Activated CD4-positive, alpha-beta T cell treated with anti-CD3 and anti-CD28 coated beads for 36 hours (primary cell): ENCODE measurements around the gene MAGI1. TPM values are rescaled to one million over a fixed set of nuclear protein-coding genes. Genes with fewer than 3 reads are reported as not detected.

Experiments used
- ATAC-seq: fragments of 200-7000 bp; cut with Tn5 transposase; one replicate; pipeline ENCODE4 v1.10.0; 2021; ENCODE audit warnings: mild to moderate bottlenecking, moderate library complexity
- CTCF ChIA-PET: fragments of 350-600 bp; sonication (Branson Sonifier 250); formaldehyde crosslinking; loops from one replicate; lab custom pipeline; 2021; ENCODE audit warnings: antibody characterized with exemption; lab: Charles Lee
- POLR2A ChIA-PET: fragments of 350-600 bp; sonication (Branson Sonifier 250); formaldehyde crosslinking; loops from one replicate; lab custom pipeline; 2021; ENCODE audit warnings: antibody characterized with exemption, inconsistent platforms; lab: Charles Lee
- DNase-seq: peaks from one replicate; pipeline ENCODE4 v3.0.0-alpha.2; 2020
- H3K27ac Mint-ChIP-seq: one replicate; pipeline ENCODE4 v1.8.0; 2021; ENCODE audit warnings: mixed read lengths
- H3K27me3 Mint-ChIP-seq: one replicate; pipeline ENCODE4 v1.8.0; 2021; ENCODE audit warnings: mixed read lengths
- H3K36me3 Mint-ChIP-seq: one replicate; pipeline ENCODE4 v1.8.0; 2021; ENCODE audit warnings: low read depth, mixed read lengths
- H3K4me1 Mint-ChIP-seq: one replicate; pipeline ENCODE4 v1.8.0; 2021; ENCODE audit warnings: mixed read lengths
- H3K4me3 Mint-ChIP-seq: one replicate; pipeline ENCODE4 v1.8.0; 2021; ENCODE audit warnings: mild to moderate bottlenecking, moderate library complexity, mixed read lengths
- H3K9me3 Mint-ChIP-seq: one replicate; pipeline ENCODE4 v1.8.0; 2021; ENCODE audit warnings: low read depth, mixed read lengths
- intact Hi-C, 2 experiments: fragments of 100-400 bp; cut with DNase I in 1 of 2; cut with micrococcal nuclease in 1 of 2; formaldehyde crosslinking; loops; one replicate each; pipeline versions ENCODE4 v1.14.2 to v1.15.1; 2022 to 2024; cut with DNase I, micrococcal nuclease
- total RNA-seq, 2 experiments: library from RNA; stranded (reverse); gene quantifications; one replicate each; pipeline ENCODE4 v1.2.3, GENCODE V29; 2021

MAGI1 gene
- total RNA-seq, 2 experiments from 2014 or later = 0.09 to 0.18 TPM

GRCh38 chr3:65935724-65936123, 103.0 kb downstream of the MAGI1 start:
- no peak for DNase-seq
- no peaks in the 10 kb centered on the region for H3K36me3 Mint-ChIP-seq
- intact Hi-C loops = no loop called here
- ChIA-PET CTCF (no interaction called here), POLR2A (no interaction called here)
- no peak for ATAC-seq
- no peaks in the 10 kb centered on the region for H3K4me1 Mint-ChIP-seq
- H3K27me3 Mint-ChIP-seq = no peaks in the 10 kb centered on the region
- no peak overlapping the region for H3K4me3 Mint-ChIP-seq
- peaks cover 4% of the 10 kb centered on the region for H3K9me3 Mint-ChIP-seq
- H3K27ac Mint-ChIP-seq = no peak overlapping the region

GRCh38 chr3:65930648-65931047, 108.1 kb downstream of the MAGI1 start:
- DNase-seq (no peak), ATAC-seq (no peak)
- no peaks in the 10 kb centered on the region for H3K27me3 Mint-ChIP-seq
- ChIA-PET CTCF (no interaction called here), POLR2A (no interaction called here)
- H3K9me3 Mint-ChIP-seq = peaks cover 4% of the 10 kb centered on the region
- H3K36me3 Mint-ChIP-seq = no peaks in the 10 kb centered on the region
- H3K4me3 Mint-ChIP-seq = no peak overlapping the region
- intact Hi-C loops = no loop called here
- no peaks in the 10 kb centered on the region for H3K4me1 Mint-ChIP-seq
- H3K27ac Mint-ChIP-seq = no peak overlapping the region

DNA sequence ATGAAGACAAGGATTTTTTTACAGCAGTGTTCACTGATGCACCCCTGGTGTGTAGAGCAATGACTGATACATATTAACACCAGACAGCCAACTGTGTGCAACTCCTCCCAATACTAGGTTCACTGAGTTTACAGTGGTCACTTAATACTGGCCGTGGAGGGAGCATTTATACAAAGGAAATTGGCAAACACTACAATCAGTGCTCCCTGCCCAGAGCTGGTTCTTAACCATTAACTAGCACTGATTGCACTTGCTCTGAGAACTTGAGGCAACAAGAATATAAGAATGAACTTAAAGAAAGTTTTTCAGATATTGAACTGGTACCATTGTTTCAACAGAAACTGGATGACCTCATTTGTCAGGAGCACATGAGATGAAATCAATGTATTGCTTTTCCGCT, 110.6 kb downstream of the MAGI1 start:
- CTCF ChIA-PET = no interaction called here
- H3K4me1 Mint-ChIP-seq = no peaks in the 10 kb centered on the region
- H3K4me3 Mint-ChIP-seq = no peak overlapping the region
- no peaks in the 10 kb centered on the region for H3K36me3 Mint-ChIP-seq
- intact Hi-C loops = no loop called here
- no peak overlapping the region for H3K27ac Mint-ChIP-seq
- no peaks in the 10 kb centered on the region for H3K27me3 Mint-ChIP-seq
- H3K9me3 Mint-ChIP-seq = no peaks in the 10 kb centered on the region
- DNase-seq (no peak), ATAC-seq (no peak)
- POLR2A ChIA-PET = no interaction called here

GRCh38 chr3:65927576-65927975, 111.1 kb downstream of the MAGI1 start:
- ChIA-PET POLR2A (no interaction called here), CTCF (no interaction called here)
- H3K36me3 Mint-ChIP-seq = no peaks in the 10 kb centered on the region
- intact Hi-C loops = no loop called here
- H3K27ac Mint-ChIP-seq = no peak overlapping the region
- no peak for DNase-seq
- H3K27me3 Mint-ChIP-seq = no peaks in the 10 kb centered on the region
- no peak for ATAC-seq
- H3K9me3 Mint-ChIP-seq = no peaks in the 10 kb centered on the region
- H3K4me3 Mint-ChIP-seq = no peak overlapping the region
- no peaks in the 10 kb centered on the region for H3K4me1 Mint-ChIP-seq

DNA sequence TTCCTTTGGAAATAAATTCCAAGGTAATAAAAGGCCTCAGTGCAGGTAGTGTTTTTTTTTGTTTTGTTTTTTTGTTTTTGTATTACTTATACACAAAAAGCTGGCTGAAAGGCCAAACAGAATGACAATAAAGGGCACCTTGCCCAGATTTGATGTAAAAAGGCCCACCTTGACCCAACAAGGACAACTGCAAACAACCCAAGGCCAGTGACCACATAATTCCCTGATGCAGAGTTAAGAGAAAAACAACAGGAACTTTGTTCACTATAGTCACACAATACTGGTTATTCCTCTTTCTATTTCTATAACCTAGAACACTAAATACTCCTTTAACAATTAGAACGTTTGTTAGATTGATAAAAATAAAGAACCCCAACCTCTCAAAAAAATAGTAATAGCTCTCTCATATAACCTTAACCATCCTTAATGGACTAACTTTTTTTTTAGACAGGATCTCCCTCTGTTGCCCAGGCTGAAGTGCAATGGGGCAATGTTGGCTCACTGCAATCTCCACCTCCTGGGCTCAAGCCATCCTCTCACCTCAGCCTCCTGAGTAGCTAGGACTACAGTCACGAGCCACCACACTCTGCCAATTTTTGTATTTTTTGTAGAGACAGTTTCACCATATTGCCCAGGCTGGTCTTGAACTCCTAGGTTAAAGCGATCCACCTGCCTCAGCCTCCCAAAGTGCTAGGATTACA, 113.3 kb downstream of the MAGI1 start:
- CTCF ChIA-PET = interaction anchor here (0.6 kb wide), 1 partner anchor 26 kb away, joined by 3 read pairs; no protein-coding TSS in a partner anchor
- no peak for DNase-seq
- intact Hi-C loops = no loop called here

GRCh38 chr3:65924762-65925161, 114.0 kb downstream of the MAGI1 start:
- DNase-seq (no peak), ATAC-seq (no peak)
- ChIA-PET POLR2A (no interaction called here), CTCF (interaction anchor here (0.6 kb wide), 1 partner anchor 25 kb away, joined by 3 read pairs; no protein-coding TSS in a partner anchor)
- Mint-ChIP-seq H3K4me3 (no peak overlapping the region), H3K36me3 (no peaks in the 10 kb centered on the region), H3K27ac (no peak overlapping the region), H3K9me3 (no peaks in the 10 kb centered on the region), H3K27me3 (no peaks in the 10 kb centered on the region), H3K4me1 (no peaks in the 10 kb centered on the region)
- intact Hi-C loops = no loop called here

More for the DNA sequence above, 113.3 kb downstream of the MAGI1 start:
- no peaks in the 10 kb centered on the region for H3K36me3 Mint-ChIP-seq
- H3K9me3 Mint-ChIP-seq = no peaks in the 10 kb centered on the region
- no peak overlapping the region for H3K27ac Mint-ChIP-seq
- H3K4me1 Mint-ChIP-seq = no peaks in the 10 kb centered on the region
- ATAC-seq = no peak
- no peak overlapping the region for H3K4me3 Mint-ChIP-seq
- POLR2A ChIA-PET = no interaction called here
- no peaks in the 10 kb centered on the region for H3K27me3 Mint-ChIP-seq

GRCh38 chr3:65922441-65922840, 116.3 kb downstream of the MAGI1 start:
- no peak for DNase-seq
- H3K9me3 Mint-ChIP-seq = no peaks in the 10 kb centered on the region
- ATAC-seq = no peak
- ChIA-PET POLR2A (no interaction called here), CTCF (no interaction called here)
- H3K36me3 Mint-ChIP-seq = no peaks in the 10 kb centered on the region
- intact Hi-C loops = no loop called here
- no peaks in the 10 kb centered on the region for H3K4me1 Mint-ChIP-seq
- H3K27me3 Mint-ChIP-seq = no peaks in the 10 kb centered on the region
- H3K4me3 Mint-ChIP-seq = no peak overlapping the region
- H3K27ac Mint-ChIP-seq = no peak overlapping the region

- DNase-seq = no peak
- Mint-ChIP-seq H3K27ac (no peak overlapping the region), H3K9me3 (no peaks in the 10 kb centered on the region), H3K27me3 (no peaks in the 10 kb centered on the region), H3K4me1 (no peaks in the 10 kb centered on the region), H3K4me3 (no peak overlapping the region), H3K36me3 (no peaks in the 10 kb centered on the region)
- POLR2A ChIA-PET = no interaction called here
- no peak for ATAC-seq
- intact Hi-C loops = no loop called here
- CTCF ChIA-PET = no interaction called here
Measured at GRCh38 chr3:65919826-65920225, 118.9 kb downstream of the MAGI1 start.

DNA sequence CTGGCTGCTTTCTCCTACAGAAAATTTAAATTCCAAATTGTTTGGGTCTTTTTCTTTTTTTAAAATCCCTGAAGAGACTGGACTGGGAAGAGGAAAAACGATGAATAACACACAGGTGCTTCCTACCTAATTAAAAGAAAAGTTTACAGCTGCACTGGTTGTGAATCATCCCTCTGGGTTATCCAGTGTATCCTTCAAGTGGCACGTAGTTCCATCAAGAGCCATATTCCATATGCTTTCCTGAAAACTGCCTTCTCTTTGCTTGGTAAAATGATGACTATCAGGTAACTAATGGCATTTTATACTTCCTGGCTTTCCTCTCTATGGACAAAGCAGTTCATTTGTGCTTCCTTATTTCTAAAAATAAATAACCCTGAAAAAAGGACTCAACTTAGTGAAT, 123.2 kb downstream of the MAGI1 start:
- DNase-seq = no peak
- H3K27ac Mint-ChIP-seq = no peak overlapping the region
- POLR2A ChIA-PET = no interaction called here
- no peak for ATAC-seq
- no peak overlapping the region for H3K4me3 Mint-ChIP-seq
- no peaks in the 10 kb centered on the region for H3K4me1 Mint-ChIP-seq
- no peaks in the 10 kb centered on the region for H3K27me3 Mint-ChIP-seq
- CTCF ChIA-PET = no interaction called here
- intact Hi-C loops = no loop called here
- no peaks in the 10 kb centered on the region for H3K36me3 Mint-ChIP-seq
- no peaks in the 10 kb centered on the region for H3K9me3 Mint-ChIP-seq

DNA sequence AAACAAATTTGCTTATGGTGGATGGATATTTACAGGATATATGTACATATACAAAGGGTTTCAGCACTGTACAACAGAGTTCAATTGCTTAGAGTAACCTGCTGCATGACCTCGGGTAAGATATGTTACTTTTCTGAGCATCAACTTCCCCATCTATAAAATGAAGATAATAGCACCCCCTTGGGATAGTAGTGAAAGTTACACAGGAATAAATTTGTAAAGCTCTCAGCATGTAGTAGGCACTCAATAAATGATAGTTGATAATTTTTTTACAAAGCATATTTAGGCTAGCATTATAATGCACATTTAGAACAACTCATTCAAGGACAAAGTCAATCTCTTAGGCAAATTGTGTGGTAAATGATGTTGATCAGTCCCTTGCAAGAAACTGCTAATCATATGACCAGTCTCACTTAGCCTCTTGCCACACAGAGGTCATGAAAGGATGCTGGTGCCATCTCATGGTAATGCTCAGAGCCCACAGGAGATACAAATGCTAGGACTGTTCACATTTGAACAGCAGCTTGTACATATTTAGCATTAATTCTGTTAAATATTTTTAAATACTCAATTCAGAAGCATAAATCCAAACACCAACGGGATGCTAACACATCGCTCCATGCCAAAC, 123.9 kb downstream of the MAGI1 start:
- Mint-ChIP-seq H3K4me3 (no peak overlapping the region), H3K27me3 (no peaks in the 10 kb centered on the region), H3K27ac (no peak overlapping the region), H3K4me1 (no peaks in the 10 kb centered on the region), H3K36me3 (no peaks in the 10 kb centered on the region), H3K9me3 (no peaks in the 10 kb centered on the region)
- ATAC-seq (no peak), DNase-seq (no peak)
- CTCF ChIA-PET = no interaction called here
- intact Hi-C loops = no loop called here
- POLR2A ChIA-PET = no interaction called here

GRCh38 chr3:65914032-65914739, 124.5 kb downstream of the MAGI1 start:
- no peaks in the 10 kb centered on the region for H3K36me3 Mint-ChIP-seq
- no peaks in the 10 kb centered on the region for H3K9me3 Mint-ChIP-seq
- H3K27me3 Mint-ChIP-seq = no peaks in the 10 kb centered on the region
- ChIA-PET CTCF (no interaction called here), POLR2A (no interaction called here)
- no peaks in the 10 kb centered on the region for H3K4me1 Mint-ChIP-seq
- DNase-seq (no peak), ATAC-seq (no peak)
- intact Hi-C loops = no loop called here
- H3K27ac Mint-ChIP-seq = no peak overlapping the region
- no peak overlapping the region for H3K4me3 Mint-ChIP-seq

DNA sequence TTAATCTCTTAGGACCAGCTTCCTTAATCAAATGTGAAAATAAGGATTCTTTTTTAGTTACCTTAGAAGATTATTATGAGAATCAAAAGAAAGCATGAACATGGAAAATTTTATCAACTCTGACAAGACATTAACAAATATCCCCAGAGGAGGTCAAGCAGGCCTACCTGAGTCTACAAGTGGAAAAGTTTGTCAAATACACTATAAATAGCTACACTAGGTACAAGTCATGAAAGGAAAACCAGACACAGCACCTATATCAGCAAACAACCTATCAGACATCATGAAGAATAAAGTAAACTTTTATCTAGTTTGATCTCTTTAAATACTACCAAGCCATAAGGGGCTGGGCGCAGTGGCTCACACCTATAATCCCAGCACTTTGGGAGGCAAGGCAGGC, 126.1 kb downstream of the MAGI1 start:
- no peak for ATAC-seq
- no peaks in the 10 kb centered on the region for H3K4me1 Mint-ChIP-seq
- H3K27me3 Mint-ChIP-seq = no peaks in the 10 kb centered on the region
- H3K4me3 Mint-ChIP-seq = no peak overlapping the region
- no peak for DNase-seq
- CTCF ChIA-PET = no interaction called here
- H3K27ac Mint-ChIP-seq = no peak overlapping the region
- POLR2A ChIA-PET = no interaction called here
- intact Hi-C loops = no loop called here
- H3K9me3 Mint-ChIP-seq = no peaks in the 10 kb centered on the region
- no peaks in the 10 kb centered on the region for H3K36me3 Mint-ChIP-seq
